A549 (cell line): ENCODE results near the gene WASF2.

Experiments used
- CEBPB ChIP-seq, 2 experiments: fragments of >200 bp in 1 of 2; sonication (Bioruptor Twin) in 1 of 2; formaldehyde crosslinking in 1 of 2; IDR thresholded peaks; 2 replicates each; pipeline ENCODE4 v1.6.1; 2012 to 2016
- ESRRA ChIP-seq: fragments of 150-350 bp; IDR thresholded peaks from 2 replicates; pipeline ENCODE4 v1.6.1; 2014; ENCODE audit warnings: mild to moderate bottlenecking, low read length, borderline replicate concordance
- HOXA7 ChIP-seq: fragments of 250-450 bp; sonication (Bioruptor Pico); IDR thresholded peaks from 2 replicates; pipeline ENCODE4 v1.5.0; 2020; ENCODE audit warnings: mild to moderate bottlenecking, moderate library complexity
- JUN ChIP-seq, 2 experiments: fragments of >200 bp; sonication (Bioruptor Twin); formaldehyde crosslinking; IDR thresholded peaks; 2 replicates in 1 of 2; 3 replicates in 1 of 2; pipeline ENCODE4 v1.6.1; 2016 to 2017
- POLR2A ChIP-seq: IDR thresholded peaks from 2 replicates; pipeline ENCODE4 v1.6.1; 2012; ENCODE audit warnings: mild to moderate bottlenecking, low read length
- RFX5 ChIP-seq: fragments of 450-650 bp; IDR thresholded peaks from 2 replicates; pipeline ENCODE4 v1.7.1; 2014; ENCODE audit warnings: antibody characterized with exemption, mild to moderate bottlenecking, moderate library complexity
- TFCP2L1 ChIP-seq: fragments of 250-450 bp; sonication (Bioruptor Pico); IDR thresholded peaks from 2 replicates; pipeline ENCODE4 v1.5.0; 2021; ENCODE audit warnings: mild to moderate bottlenecking
- TF ChIP-seq, protein P1 (sequence below): fragments of >200 bp; sonication (Bioruptor Twin); formaldehyde crosslinking; IDR thresholded peaks from 3 replicates; pipeline ENCODE4 v1.5.1; 2016

DNA sequence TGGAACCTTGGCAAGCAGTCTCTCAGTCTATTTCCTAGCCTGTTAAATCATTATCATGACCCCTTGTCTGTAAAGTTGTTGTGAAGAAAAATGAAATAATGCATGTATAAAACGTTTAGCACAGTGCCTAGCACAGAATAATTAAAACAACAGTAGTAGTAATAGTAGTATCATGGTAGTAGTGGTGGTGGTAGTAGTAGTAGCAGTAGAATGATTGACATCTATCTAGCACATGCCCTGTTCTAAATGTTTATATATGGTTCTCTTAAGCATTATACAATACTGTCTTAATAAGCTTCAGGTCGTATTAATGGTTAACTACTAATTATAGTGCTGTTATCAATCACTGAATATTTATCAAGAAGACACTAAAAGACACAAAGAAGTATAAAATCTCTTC lies 50.8 kb downstream of the WASF2 start:
- TF ChIP-seq, protein P1, sequence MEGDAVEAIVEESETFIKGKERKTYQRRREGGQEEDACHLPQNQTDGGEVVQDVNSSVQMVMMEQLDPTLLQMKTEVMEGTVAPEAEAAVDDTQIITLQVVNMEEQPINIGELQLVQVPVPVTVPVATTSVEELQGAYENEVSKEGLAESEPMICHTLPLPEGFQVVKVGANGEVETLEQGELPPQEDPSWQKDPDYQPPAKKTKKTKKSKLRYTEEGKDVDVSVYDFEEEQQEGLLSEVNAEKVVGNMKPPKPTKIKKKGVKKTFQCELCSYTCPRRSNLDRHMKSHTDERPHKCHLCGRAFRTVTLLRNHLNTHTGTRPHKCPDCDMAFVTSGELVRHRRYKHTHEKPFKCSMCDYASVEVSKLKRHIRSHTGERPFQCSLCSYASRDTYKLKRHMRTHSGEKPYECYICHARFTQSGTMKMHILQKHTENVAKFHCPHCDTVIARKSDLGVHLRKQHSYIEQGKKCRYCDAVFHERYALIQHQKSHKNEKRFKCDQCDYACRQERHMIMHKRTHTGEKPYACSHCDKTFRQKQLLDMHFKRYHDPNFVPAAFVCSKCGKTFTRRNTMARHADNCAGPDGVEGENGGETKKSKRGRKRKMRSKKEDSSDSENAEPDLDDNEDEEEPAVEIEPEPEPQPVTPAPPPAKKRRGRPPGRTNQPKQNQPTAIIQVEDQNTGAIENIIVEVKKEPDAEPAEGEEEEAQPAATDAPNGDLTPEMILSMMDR = no peak
- TF ChIP-seq HOXA7 (CRISPR knock-in tag) (no peak), ESRRA (no peak), JUN (IDR thresholded peaks at IDR 0.05) (no peak), CEBPB (IDR thresholded peaks at IDR 0.05) (no peak), TFCP2L1 (CRISPR knock-in tag) (no peak), RFX5 (no peak), POLR2A (no peak)
